NCI-H82 treated with DMSO at 0.1 percent for 48 hours (cell line): Measurements from ENCODE around the gene C2orf68.
"Not testable (repeated sequence)": the region's sequence is repeated elsewhere in the genome, so short reads cannot be mapped to it uniquely, and the experiment has no call there.

ENCODE experiments used
- DNase-seq: peaks from one replicate; lab custom pipeline; 2025; ENCODE audit not compliant: unreplicated experiment; lab: John Stamatoyannopoulos, UW

Gene C2orf68

DNA sequence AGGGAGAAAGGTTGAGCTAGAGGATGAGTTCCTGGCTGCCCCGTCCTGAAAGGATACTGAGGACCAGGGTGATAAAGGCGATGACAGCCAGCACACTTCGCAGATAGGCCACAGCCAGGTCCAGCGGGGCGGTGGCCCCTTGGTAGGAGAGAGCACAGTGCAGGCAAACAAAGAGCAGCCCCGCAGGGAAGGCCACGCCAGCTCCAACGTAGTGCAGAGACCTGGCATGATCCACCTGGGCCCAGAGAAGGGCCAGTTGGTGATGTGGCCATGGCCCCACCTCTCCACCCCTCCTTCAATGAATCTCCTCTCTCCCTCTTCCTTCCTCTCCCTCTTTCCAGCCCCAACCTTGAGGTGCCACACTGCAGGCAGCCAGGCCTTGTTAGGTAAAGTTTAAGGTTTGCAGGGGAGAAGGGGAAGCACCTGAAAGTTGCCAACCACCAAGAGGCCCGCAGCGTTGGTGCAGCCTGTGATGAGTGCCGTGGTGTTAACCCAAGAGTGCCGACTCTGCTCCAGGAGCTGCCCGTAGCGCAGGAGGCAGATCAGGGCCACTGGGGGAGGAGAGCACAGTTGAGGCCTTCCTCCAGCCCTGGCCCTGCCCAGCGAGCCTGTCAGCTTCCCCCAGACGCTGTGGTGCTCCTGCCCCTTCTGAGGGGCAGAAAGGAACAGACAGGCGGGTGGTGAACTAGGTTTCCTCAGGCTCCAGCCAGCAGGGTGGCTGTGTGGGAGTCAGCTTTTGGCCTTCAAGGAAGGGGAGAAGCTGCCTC lies 12.2 kb downstream of the C2orf68 start:
- DNase-seq, result no peak

DNA sequence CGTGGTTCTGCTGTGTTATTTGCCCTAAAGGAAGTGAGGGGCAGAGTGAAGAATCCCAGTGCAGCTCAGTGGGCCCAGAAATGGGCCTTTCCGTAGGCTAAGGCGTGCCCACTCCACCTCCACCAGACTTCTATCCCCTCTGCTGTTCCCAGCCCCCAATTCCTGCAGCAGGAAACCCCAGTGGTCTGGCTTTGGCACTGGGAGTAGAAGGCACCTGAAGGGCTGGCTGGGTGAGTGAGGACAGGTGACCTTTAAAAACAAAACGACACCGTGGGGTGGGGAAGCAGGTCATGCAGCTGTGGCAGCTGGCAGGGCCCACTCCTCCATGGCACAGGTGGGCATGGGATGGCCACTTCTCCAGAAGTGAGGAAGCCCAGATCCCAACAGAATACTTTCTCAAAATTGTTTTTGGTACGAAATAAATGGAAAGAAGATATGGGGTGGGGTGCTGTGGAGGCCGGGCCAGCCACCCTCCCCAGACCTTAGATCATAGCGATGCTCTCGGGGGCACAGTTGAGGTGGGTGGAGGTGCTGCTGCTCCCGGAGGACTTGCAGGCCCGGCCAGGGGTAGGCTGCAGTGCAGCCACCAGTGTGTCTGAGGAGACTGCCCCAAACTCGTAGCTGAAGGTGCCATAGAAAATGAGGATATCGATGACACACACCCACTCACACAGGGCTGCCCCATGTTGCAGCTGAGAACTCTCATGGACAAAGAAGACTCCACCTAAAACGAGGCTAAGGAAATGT lies 13.1 kb downstream of the C2orf68 start:
- DNase-seq, result no peak

DNA sequence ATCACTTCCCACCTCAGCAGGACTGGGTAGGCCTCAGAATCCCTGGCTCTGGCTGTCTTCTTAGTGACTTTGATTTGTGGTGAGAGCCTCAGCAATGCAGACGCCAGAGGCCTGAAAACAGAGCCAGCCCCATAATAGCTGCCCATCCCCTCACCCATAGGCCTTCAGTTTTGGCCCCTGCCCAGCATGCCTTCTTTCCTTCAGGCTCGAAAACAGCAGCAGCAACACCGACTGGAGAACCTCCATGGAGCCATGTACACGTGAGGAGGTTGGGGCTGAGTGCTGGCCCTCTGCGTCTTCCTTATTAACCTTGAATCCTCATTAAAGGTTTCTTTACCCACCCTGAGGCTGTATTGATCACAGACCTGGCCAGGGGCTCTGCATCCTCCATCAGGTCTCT lies 14.6 kb downstream of the C2orf68 start:
- DNase-seq, result no peak

DNA sequence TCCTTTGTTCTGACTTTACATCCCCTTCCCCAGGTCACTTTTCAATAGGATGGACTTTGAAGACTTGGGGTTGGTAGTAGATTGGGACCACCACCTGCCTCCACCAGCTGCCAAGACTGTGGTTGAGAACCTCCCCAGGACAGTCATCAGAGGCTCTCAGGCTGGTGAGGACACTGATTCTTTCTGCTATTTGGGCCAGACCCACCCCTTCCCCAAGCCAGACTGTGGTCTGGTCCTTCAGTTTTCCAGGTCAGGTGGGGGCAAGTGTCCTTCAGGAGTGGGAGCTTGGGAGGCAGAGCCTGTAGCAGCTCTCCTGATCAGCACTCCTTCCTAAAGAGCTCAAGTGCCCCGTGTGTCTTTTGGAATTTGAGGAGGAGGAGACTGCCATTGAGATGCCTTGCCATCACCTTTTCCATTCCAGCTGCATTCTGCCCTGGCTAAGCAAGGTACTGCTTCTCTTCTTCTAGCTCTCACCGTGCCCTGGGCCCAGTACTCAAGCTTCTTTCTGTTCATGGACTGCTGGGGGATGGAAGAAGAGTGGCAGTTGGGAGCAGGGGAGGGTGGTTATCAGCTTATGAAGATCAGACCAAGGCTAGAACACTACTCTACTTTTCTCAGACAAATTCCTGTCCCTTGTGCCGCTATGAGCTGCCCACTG lies 15.3 kb downstream of the C2orf68 start:
- DNase-seq, result no peak

DNA sequence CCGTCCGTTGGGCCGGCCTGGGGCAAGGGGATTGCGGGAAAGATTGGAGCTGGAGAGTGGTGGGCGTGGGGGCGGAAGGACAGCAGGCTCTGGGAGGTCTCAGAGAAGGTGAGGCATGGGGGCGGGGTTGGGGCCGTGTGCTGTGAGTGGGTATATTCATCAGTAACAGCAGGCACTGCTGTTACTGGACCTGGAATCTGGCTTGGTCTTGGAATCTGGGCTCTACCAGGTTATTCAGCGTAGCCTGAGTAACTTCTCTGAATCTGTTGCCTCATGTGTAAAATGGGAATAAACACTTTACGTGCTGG lies 15.9 kb downstream of the C2orf68 start:
- DNase-seq, result no peak

DNA sequence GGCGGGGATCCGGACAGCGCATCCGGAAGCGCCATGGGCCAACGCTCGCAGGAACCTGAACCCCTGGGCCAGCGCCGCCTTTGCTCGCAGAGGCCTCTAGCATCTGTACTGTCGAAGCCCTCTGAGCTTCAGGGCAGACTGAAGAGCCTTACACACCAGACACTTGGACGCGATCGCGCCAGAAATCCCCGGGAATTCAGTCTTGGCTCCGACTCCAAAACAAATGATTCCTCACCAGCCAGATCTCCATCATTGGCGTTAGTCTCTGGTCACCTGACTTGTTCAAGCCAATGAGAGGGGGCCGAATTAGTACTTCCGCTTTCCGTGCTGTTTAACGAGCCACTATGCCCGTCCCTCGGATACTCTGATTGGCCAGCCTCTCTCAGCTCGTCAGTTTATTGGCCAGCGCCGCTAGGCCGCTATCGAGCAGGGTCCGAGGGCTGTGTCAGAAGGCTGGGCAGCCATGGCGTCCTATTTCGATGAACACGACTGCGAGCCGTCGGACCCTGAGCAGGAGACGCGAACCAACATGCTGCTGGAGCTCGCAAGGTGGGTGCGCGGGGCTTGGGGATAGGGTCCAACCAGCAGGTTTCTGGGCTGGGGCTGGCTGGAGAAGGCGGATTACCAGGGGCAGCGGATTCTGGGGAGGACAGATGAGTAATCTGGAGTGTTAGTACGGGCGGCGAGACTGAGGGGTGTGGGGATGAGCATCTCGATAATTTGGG lies 16.4 kb downstream of the C2orf68 start, which contains the start of gene RNF181:
TSS of gene RNF181 (plus strand) at position 445 of the 725 bp plus-strand sequence. CDS start at position 464, 19 bp downstream.
- peak; percentile 98 for DNase-seq

DNA sequence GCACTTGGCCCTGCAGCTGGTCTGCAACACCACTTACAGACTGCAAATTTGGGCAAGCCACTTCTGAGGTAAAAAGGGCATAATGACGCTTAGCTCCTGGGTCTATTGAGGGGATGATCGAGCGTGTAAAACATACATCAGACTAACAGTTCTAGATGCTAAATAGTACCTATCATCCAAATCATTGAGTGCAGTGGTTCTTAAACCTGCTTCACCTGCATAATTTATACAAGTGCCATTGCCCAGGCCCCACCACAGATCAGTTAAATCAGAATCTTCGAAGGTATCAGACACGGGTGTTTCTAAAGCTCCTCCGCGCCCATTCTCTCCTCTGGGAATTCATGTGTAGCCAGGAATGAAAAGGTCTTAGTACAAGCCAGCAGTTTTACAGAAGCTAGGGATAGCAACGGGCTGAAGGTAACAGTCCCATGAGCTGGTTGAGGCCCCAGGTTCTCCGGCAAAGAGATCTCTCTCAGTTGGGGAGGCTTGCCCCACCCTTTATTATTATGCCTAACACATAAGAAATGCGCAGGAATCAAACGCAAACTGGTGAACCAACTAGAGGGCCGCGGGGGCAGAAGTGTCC lies 17.1 kb downstream of the C2orf68 start:
- no peak for DNase-seq

DNA sequence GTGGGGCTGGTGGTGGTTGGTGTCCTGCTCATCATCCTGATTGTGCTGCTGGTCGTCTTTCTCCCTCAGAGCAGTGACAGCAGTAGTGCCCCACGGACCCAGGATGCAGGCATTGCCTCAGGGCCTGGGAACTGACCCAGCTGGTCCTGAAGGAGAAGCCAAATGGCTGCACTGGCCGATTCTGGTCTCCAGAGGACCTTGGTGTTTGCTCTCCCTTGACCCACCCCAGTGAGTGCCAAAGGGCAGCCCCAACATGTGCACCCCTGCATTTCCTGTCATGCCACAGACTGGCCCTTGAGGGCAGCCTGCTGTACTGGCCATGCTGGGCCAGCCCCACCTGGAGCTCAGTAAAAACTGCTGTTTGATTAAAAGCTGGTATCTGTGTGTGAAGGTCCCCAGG lies 18.8 kb downstream of the C2orf68 start:
- DNase-seq, result no peak

DNA sequence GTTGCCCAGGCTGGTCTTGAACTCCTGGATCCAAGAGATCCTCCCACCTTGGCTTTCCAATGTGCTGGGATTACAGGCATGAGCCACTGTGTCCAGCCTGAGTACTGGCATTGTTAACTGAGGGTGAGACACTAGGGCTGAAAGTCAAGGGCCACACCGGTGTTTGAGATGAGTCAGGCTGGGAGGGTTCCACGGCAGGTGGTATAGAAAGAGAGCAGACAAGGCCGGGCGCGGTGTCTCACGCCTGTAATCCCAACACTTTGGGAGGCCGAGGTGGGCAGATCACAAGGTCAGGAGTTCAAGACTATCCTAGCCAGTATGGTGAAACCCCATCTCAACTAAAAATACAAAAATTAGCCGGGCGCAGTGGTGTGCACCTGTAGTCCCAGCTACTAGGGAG lies 19.6 kb downstream of the C2orf68 start:
- not testable (repeated sequence) for DNase-seq

DNA sequence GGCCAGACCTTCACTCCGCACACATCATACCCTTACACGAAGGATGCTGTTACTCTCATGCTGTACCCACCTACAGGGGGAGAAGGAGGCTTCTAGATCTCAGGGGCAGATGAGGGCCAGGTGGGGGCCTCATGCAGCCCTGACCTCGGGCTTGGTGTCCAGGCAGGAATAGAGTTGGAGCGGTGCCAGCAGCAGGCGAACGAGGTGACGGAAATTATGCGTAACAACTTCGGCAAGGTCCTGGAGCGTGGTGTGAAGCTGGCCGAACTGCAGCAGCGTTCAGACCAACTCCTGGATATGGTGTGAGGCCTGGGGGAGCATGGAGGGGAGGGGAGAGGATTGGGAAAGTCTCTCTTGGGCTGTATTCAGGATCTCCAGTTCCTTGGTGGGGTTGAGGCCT lies 20.3 kb downstream of the C2orf68 start:
- DNase-seq, result no peak

DNA sequence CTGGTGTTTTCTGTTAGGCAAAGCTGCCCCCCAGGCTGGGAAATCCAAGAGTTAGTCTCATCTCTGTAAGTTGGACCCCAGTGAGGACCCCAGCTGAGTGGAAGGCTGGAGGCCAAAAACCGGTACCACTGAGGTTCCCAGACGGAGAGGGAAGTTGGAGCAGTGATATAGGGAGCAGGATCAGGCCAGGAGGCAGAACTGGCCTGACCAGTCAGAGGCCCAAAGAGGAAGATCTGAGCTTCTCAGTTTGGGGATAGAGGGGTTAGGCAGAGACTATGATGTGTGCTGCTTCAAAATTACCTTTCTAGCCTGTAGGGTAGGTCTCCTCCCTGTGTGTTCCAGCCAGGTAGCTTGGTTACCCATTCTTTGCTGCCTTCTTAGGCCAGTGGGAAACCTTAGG lies 20.9 kb downstream of the C2orf68 start:
- DNase-seq, result no peak

DNA sequence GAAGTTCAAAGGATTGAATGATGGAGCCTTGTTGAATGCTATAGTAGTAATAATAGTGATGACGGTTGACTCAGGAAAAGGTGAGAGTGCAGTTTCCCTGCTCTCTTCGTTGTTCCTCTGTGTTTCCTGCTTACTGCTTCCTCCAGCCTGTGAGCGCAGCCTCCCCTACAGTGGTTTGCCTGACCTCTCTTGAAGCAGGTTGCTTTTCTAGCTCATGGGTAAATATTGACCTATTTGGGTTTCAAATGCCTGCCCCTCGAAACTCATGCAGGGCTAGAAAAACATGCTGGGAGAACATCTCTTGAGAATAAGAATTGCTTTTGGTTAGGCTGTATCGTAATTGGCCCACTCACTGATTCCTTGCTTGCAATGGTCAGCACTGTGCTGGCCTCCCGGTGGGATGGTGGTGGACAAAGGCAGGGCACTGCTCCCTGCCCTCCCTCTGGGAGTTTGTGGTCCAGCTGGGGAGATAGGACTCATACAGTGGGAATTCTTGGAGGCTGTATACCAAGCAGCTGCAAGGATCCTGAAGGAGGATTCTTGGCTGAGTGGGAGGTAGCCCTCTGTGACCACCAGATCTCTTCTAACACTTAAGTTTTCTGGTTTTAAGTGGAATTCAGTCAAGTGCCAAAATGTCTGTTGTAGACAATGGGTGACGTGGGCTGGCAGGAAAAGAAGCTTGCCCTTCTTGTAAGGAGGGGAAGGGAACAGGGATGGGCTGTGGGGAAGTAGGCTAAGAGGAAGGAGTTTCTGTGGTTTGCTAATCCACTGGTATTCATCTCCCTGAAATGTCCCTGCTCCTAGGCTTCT lies 21.7 kb downstream of the C2orf68 start:
- DNase-seq, result no peak

DNA sequence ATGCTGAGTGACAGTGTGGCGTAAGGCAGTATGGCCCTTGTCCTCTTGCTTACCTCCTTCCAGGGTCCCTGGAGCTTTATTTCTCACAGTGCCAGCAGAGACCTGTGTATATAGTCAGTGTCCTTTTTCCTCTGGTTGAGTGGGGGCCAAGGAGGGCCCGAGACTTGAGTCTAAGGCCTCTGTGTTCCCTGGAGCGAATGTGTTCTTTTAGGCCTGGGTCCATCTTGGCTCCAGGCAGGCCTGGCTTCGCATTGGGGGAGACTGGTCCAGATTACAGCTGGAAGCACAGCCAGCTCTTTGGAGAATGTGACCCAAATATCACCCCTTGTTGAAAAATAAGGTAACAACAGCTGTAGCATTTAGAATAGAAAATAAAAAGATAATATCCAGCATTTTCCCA lies 22.7 kb downstream of the C2orf68 start:
- no peak for DNase-seq

DNA sequence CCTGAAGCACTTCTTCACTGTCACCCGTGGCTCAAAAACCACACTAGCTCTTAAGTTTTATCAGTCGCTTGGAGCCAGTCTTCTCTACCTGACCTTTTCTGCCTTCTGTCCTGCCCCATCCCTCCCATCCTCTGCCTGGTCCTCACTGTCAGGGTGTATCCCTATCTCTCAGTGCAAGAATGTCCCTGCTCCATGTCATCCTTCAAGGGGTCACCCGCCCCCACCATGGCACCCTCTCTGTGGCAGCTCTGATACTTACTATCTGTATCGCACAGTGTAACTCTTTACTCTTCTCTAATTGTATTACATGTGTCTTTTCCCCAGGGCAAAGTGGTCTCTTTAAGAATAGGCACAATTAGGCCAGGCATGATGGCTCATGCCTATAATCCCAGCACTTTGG lies 23.2 kb downstream of the C2orf68 start:
- no peak for DNase-seq

DNA sequence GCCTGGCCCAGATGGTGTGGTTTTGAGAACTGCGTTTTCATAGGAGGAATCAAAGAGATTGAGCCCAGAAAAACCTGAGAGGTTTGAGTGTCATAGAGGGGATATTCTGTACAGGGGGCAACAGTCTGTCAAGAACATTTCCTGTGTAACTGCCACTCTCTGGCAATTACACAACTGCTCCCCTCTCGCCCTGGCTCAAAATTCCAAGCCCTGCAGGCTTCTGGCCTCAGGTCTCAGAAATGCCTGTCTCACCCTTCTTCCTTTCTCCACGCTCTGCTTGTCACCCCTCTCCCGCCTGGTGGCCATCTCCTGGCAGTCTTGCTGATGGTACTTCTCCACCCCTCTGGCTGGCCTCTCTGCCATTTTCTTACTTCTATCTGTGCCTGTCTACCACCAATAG lies 23.6 kb downstream of the C2orf68 start:
- no peak for DNase-seq

DNA sequence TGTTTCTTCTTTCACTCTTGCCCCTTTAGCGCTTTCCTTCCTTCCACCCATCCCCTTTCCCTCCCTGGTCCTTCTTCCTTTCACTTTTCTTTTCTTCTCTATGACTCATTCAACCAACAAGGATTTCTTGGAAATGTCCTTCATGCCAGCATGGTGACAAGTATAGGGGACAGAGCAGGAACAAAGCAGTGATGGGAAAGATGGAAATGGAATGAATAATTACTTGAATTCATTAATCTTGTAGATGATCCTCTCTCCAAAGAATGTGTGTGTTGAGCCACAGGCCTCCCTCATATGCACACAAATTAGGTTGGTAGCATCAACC lies 26.1 kb downstream of the C2orf68 start:
- DNase-seq, result no peak

DNA sequence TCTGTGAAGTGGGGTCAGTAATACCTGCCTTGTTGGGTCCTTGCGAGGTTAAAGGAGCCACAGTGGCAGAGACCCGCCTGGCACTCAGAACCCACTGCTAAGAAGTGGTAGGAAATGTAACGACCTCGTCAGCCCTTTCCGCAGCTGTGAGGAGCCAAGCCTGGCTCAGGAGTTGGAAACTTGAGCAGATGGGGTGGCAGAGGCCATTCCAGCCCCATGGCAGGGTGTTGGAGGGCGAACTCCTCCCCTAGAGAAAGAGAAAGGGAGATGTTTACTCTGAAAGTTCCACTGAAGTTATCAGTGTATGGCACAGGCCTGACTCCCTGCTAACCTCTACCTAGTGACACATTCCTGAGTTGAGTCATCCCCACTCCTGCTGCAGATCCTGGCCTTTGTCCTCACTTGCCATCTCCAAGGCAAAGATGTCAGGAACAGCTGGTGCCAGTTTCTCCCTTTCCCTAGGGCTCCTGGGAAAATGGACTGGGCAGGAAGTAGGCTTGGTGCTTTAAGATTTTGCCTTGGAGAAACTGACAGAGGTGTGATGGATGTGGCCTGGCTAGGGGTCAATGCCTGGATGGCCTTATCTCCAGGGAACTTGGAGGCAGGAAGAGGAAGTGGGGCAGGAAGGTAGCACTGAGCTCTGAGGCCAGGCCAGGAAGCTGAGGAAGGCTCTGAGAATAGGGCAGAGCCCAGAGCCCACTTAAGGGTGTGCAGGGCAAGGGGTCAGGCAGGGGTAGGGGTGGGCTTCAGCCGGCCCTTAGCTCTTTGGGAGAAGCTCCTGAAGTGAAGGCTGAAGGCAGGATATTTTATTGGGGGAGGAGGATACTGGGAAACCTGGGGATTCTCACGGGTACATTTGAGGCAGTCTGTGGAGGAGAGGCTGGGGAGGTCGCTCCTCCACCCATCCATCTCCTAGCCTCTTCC lies 26.7 kb downstream of the C2orf68 start:
- DNase-seq, result no peak

DNA sequence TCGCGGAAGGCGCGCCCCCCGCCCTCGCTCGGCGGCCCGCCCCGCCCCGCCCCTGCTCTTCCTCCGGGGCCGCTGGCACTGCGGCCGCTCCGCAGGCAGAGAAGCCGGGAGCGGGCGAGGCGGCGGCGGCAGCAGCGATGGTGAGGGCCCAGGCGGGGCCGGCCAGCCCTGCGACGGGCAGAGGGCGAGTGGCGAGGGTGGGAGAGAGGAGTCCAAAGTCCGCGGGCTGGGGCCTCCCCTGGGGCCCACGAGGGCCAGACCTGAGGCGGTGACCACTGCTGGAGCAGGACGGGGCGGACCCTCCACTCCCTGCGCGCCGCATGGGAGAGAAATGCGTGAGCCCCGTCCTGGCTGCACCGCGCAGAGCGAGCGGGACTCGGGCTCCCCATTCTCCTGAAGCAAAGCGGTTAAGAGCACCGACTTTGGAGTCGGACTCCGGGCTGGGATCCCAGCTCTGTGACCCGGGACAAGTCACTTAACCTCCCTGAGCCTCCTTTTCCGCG lies 27.5 kb downstream of the C2orf68 start, which contains the start of gene VAMP5:
TSS of gene VAMP5 (plus strand) at position 78 of the 503 bp plus-strand sequence. CDS start at position 138, 60 bp downstream.
- no peak for DNase-seq
